ENCODE data around the gene PRELID2. TPM values are rescaled to one million over a fixed set of nuclear protein-coding genes. Genes with fewer than 3 reads are reported as not detected.

Gene PRELID2
- total and polyA plus RNA-seq, 2 donors (not counting 3 experiments of a cell fraction or from before 2014, with no cell fraction given), result 3.2 to 16.4 TPM

GRCh38 chr5:145833631-145834200 lies 1.4 kb downstream of the PRELID2 start:
- BruUV-seq (replicated peaks), result no TSS peak
- ChIA-PET POLR2A (no interaction called here), CTCF (interaction anchor here (1.6 to 2.6 kb wide), 4 partner anchors 8 to 208 kb away, joined by 5 to 21 read pairs (median 15); no protein-coding TSS in a partner anchor)
- H3K4me2 ChIP-seq (ENCODE audit: insufficient read depth, low read length), result no peak overlapping the region
- no peak overlapping the region for H3K9ac ChIP-seq (replicated peaks; ENCODE audit: extremely low read depth, insufficient read depth, low read length)
- H3K4me3 ChIP-seq (replicated peaks in 1 of 3; ENCODE audit: insufficient read depth in 1 of 3, low read depth in 1 of 3, low read length in 3 of 3), result peak overlapping the region in 1 of 3 experiments; percentile 79
- H3K79me2 ChIP-seq (ENCODE audit: control insufficient read depth, insufficient read depth, low read length), result peaks cover 21% of the 10 kb centered on the region
- no peaks in the 10 kb centered on the region for H3K9me3 ChIP-seq (replicated peaks; ENCODE audit: control insufficient read depth, insufficient read depth, low read length)
- no peaks in the 10 kb centered on the region for H3K27me3 ChIP-seq (ENCODE audit: control insufficient read depth in 2 of 2, insufficient read depth in 2 of 2, low read length in 2 of 2)
- TF ChIP-seq POLR2A (IDR thresholded peaks at IDR 0.05; ENCODE audit: low read depth, low read length) (no peak), CTCF (IDR thresholded peaks at IDR 0.05; ENCODE audit: extremely low read depth in 1 of 2, insufficient read depth in 1 of 2, low read depth in 1 of 2, low read length in 2 of 2) (no peak), EZH2 (IDR thresholded peaks at IDR 0.05; ENCODE audit: borderline replicate concordance, low read depth, low read length, severe bottlenecking) (no peak), MAX (IDR thresholded peaks at IDR 0.05; ENCODE audit: insufficient read depth, insufficient read length) (no peak), POLR2AphosphoS5 (IDR thresholded peaks at IDR 0.05; ENCODE audit: insufficient read depth, low read depth, low read length) (no peak), MYC (IDR thresholded peaks at IDR 0.05; ENCODE audit: low read depth, low read length) (no peak), JUN (IDR thresholded peaks at IDR 0.05; ENCODE audit: borderline replicate concordance, insufficient read depth, insufficient read length, low read depth) (no peak), GATA2 (IDR thresholded peaks at IDR 0.05; ENCODE audit: insufficient read depth, insufficient read length, low read depth, low read length) (no peak), FOS (IDR thresholded peaks at IDR 0.05; ENCODE audit: borderline replicate concordance, insufficient read depth, low read length) (no peak)
- H2AFZ ChIP-seq (ENCODE audit: low read depth, low read length), result no peak overlapping the region
- DNase-seq (ENCODE audit: low read depth, low spot score), result no peak
- no peaks in the 10 kb centered on the region for H4K20me1 ChIP-seq (replicated peaks; ENCODE audit: control insufficient read depth, extremely low read depth, insufficient read depth, low read length)
- H3K36me3 ChIP-seq (ENCODE audit: control insufficient read depth in 2 of 2, extremely low read depth in 1 of 2, insufficient read depth in 2 of 2, low read length in 2 of 2), result no peaks in the 10 kb centered on the region
- peaks cover 36% of the 10 kb centered on the region for H3K4me1 ChIP-seq (ENCODE audit: control insufficient read depth, extremely low read depth, insufficient read depth, low read length)
- no peak for FAIRE-seq
- no peaks in the 10 kb centered on the region for H3K9me1 ChIP-seq (replicated peaks; ENCODE audit: control insufficient read depth, extremely low read depth, insufficient read depth, low read length)
- no peak overlapping the region for H3K27ac ChIP-seq (ENCODE audit: insufficient read depth, low read depth, low read length)
- dilution Hi-C loops (cut with MboI; ENCODE audit: extremely low pct_ligation_motif_present, low sequenced_read_pairs), result no loop called here
- intact Hi-C loops (cut with micrococcal nuclease), result loop anchor here (2.0 to 5.0 kb wide), 3 partner anchors 103 to 594 kb away; partner anchors contain the start of gene SH3RF2
